ENCODE data around the gene PARD6A. TPM values are rescaled to one million over a fixed set of nuclear protein-coding genes. Genes with fewer than 3 reads are reported as not detected.

Gene PARD6A
- total RNA-seq, 1 experiment from 2014 or later, result 5.6 TPM

- intact Hi-C loops (cut with micrococcal nuclease), result no loop called here
- no peak for TF ChIP-seq SRF (IDR thresholded peaks at IDR 0.05; ENCODE audit: low read depth)
- no peak for TF ChIP-seq CTCF (IDR thresholded peaks at IDR 0.05 in 2 of 3, conservative IDR thresholded peaks at IDR 0.05 in 1 of 3; ENCODE audit: borderline replicate concordance in 1 of 3, insufficient read depth in 1 of 3, low read depth in 2 of 3, low read length in 2 of 3)
- no peak for TF ChIP-seq POLR2A (IDR thresholded peaks at IDR 0.05; ENCODE audit: borderline replicate concordance, extremely low read depth, insufficient read depth, insufficient read length)
- TF ChIP-seq FOSL1 (IDR thresholded peaks at IDR 0.05; ENCODE audit: low read depth), result no peak
- TF ChIP-seq ZBTB33 (IDR thresholded peaks at IDR 0.05; ENCODE audit: extremely low read depth, insufficient replicate concordance, low read length), result no peak
- TF ChIP-seq EZH2 (IDR thresholded peaks at IDR 0.05), result no peak
- no peak for TF ChIP-seq SP1 (IDR thresholded peaks at IDR 0.05; ENCODE audit: low read depth)
- TF ChIP-seq ZFX (IDR thresholded peaks at IDR 0.05), result no peak
- no peak for TF ChIP-seq EGR1 (IDR thresholded peaks at IDR 0.05; ENCODE audit: low read depth)
- Histone ChIP-seq H3K4me2 (ENCODE audit: low read length) (no peak overlapping the region), H3K27ac (ENCODE audit: low read depth, low read length) (no peak overlapping the region), H3K79me2 (ENCODE audit: insufficient read depth, low read length) (peaks cover 2% of the 10 kb centered on the region; the same call in 1 of the 2 replicates), H2AFZ (ENCODE audit: low read depth, low read length, poor library complexity, severe bottlenecking) (no peak overlapping the region), H3K4me3 (replicated peaks in 1 of 2; ENCODE audit: low read depth in 1 of 2, low read length in 2 of 2) (no peak overlapping the region), H3K9ac (ENCODE audit: low read length) (no peak overlapping the region), H3K9me3 (ENCODE audit: control insufficient read depth in 1 of 2, insufficient read depth in 1 of 2, low read depth in 1 of 2, low read length in 2 of 2) (no peaks in the 10 kb centered on the region), H3K27me3 (ENCODE audit: insufficient read depth, low read length) (no peaks in the 10 kb centered on the region), H3K4me1 (ENCODE audit: control insufficient read depth in 1 of 2, insufficient read depth in 2 of 2, low read length in 2 of 2) (peaks cover 0 to 11% of the 10 kb centered on the region in 2 experiments; a peak in 1 of 4 replicates), H4K20me1 (ENCODE audit: insufficient read depth) (no peaks in the 10 kb centered on the region), H3K9me2 (ENCODE audit: insufficient read depth) (no peaks in the 10 kb centered on the region), H3K36me3 (ENCODE audit: control insufficient read depth in 1 of 2, insufficient read depth in 2 of 2, low read length in 2 of 2) (no peaks in the 10 kb centered on the region)
- DNase-seq (ENCODE audit: low read depth, low spot score) (no peak), ATAC-seq (no peak)
- ChIA-PET CTCF (interaction anchor here (1.9 kb wide), 1 partner anchor 131 kb away, joined by 4 read pairs; no protein-coding TSS in a partner anchor), POLR2A (no interaction called here), RAD21 (ENCODE audit: low non-redundant PET in 1 of 2, low total read pairs in 2 of 2, uncharacterized antibody in 2 of 2, unreplicated experiment in 2 of 2) (no interaction called here)
- BruUV-seq (replicated peaks), result no TSS peak
Measured at GRCh38 chr16:67651847-67652246, 8.9 kb upstream of the PARD6A start.

All from HCT116 (cell line).